Heart left ventricle (tissue), 13 donors: ENCODE measurements around the gene ZBTB20.

Experiments
- CTCF ChIP-seq, 12 donors: fragments of 200-600 bp; sonication (generic) in 4 of 12; IDR thresholded peaks; one replicate each; pipeline versions ENCODE4 v1.5.0 to v1.8.0; 2018 to 2022; ENCODE audit warnings: antibody characterized with exemption in 12 of 12, mild to moderate bottlenecking in 5 of 12
- POLR2A ChIP-seq, 2 donors: fragments of 450-650 bp; IDR thresholded peaks; one replicate each; pipeline ENCODE4 v1.6.1; 2017; ENCODE audit warnings: antibody characterized with exemption in 2 of 2, mild to moderate bottlenecking in 2 of 2, moderate library complexity in 2 of 2
- donor health status: ischemic (EF 13 %, LVEDD 7.1; RV severe dilation, severe dysfunction).
- donor health status: DM: no; HTN: yes; CAD: no.
- donor health status: DM: no; HTN: no; CAD: no.
- donor health status: ischemic (EF 25% LVEDD 6.9; RV normal size, moderate dysfunction).
- donor health status: ischemic (EF 25% LVEDD 5.7; RV mildly dilated, moderate dysfunction).
- donor health status: ischemic (EF 35%, LVEDD 5.7; RV mildly dilated, moderate dysfunction).
- donor health status: nonischemic (EF 11% LVEDD 7.7; RV severe dilation, severe dysfunction).
- donor health status: DM: yes; HTN: yes; CAD: no.
- donor health status: PGD.
- donor health status: ischemic (EF 29% LVEDD 5.4; RV normal size, mild dysfunction).
- donor health status: nonischemic (EF 23%, LVEDD 6.1; RV moderate dilation, normal function).

- TF ChIP-seq CTCF (IDR thresholded peaks at IDR 0.05) (no peak), POLR2A (IDR thresholded peaks at IDR 0.05) (no peak)
Measured at GRCh38 chr3:114887806-114888205, 259.3 kb downstream of the ZBTB20 start.
